ENCODE measurements around the gene ZFYVE28.

DNA sequence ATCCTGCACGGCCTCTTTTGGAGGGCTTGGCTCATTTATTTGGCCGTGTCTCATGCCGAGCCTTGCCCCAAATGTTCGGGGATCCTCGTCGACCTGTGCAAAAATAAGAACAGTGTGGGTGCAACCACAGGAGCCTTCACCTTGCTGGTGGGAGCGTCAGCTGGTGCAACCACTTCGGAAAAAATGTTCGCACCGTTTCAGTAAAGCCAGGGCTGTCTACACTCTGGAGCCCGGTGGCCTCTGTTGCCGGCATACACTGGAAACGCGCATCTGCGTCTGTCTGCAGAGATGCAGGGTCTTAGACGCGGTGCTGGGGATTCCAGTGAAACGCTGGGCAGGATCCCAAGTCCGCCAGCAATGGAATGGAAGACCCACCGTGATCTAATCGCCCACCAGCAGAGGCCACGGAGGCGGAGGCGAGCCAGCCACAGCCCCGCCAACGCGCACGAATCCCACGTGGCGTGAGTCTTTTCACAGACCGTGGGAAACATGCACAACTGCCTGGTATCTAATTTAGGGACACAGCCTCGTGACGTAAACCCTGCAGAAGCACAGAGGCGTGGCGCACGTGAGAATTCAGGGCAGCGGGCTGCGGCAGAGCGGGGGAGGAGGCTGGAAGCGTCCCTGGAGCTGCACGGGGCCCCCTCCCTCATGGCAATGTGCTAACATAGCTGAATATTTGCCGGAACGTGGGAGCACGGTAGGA, 142.7 kb downstream of the ZFYVE28 start:
- TF ChIP-seq TAF1 (IDR thresholded peaks at IDR 0.05; ENCODE audit: borderline replicate concordance, insufficient read depth, low read length) (no peak), POLR2AphosphoS5 (IDR thresholded peaks at IDR 0.05; ENCODE audit: low read depth, low read length) (no peak), SIN3A (IDR thresholded peaks at IDR 0.05; ENCODE audit: borderline replicate concordance, insufficient read depth, low read length) (no peak), FOXP2 (optimal IDR thresholded peaks at IDR 0.05; ENCODE audit: borderline replicate concordance, extremely low read depth, extremely low read length, insufficient read depth) (no peak)
- TF ChIP-seq, protein P1, sequence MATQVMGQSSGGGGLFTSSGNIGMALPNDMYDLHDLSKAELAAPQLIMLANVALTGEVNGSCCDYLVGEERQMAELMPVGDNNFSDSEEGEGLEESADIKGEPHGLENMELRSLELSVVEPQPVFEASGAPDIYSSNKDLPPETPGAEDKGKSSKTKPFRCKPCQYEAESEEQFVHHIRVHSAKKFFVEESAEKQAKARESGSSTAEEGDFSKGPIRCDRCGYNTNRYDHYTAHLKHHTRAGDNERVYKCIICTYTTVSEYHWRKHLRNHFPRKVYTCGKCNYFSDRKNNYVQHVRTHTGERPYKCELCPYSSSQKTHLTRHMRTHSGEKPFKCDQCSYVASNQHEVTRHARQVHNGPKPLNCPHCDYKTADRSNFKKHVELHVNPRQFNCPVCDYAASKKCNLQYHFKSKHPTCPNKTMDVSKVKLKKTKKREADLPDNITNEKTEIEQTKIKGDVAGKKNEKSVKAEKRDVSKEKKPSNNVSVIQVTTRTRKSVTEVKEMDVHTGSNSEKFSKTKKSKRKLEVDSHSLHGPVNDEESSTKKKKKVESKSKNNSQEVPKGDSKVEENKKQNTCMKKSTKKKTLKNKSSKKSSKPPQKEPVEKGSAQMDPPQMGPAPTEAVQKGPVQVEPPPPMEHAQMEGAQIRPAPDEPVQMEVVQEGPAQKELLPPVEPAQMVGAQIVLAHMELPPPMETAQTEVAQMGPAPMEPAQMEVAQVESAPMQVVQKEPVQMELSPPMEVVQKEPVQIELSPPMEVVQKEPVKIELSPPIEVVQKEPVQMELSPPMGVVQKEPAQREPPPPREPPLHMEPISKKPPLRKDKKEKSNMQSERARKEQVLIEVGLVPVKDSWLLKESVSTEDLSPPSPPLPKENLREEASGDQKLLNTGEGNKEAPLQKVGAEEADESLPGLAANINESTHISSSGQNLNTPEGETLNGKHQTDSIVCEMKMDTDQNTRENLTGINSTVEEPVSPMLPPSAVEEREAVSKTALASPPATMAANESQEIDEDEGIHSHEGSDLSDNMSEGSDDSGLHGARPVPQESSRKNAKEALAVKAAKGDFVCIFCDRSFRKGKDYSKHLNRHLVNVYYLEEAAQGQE (IDR thresholded peaks at IDR 0.05; ENCODE audit: insufficient read depth in 1 of 2, low read depth in 2 of 2, low read length in 2 of 2), result no peak
